ENCODE results near the gene CFAP58. TPM values are rescaled to one million over a fixed set of nuclear protein-coding genes. Genes with fewer than 3 reads are reported as not detected.

The CFAP58 gene
- total RNA-seq, 6 experiments from 2014 or later = 0.35 to 1.1 (median 0.41) TPM

- Mint-ChIP-seq H3K4me1 (ENCODE audit: low read depth) (peaks cover 99% of the 10 kb centered on the region), H3K27me3 (ENCODE audit: insufficient read depth) (peaks cover 28% of the 10 kb centered on the region), H3K27ac (peak overlapping the region; percentile 98), H3K36me3 (ENCODE audit: low read depth) (peaks cover 31% of the 10 kb centered on the region), H3K4me3 (peak overlapping the region; percentile 86), H3K9me3 (no peaks in the 10 kb centered on the region)
- no peak for TF ChIP-seq CTCF (IDR thresholded peaks at IDR 0.05)
- DNase-seq = peak; percentile 84
Measured at GRCh38 chr10:104330168-104331110, 23.2 kb upstream of the CFAP58 start.

- H3K4me3 Mint-ChIP-seq = peak overlapping the region; percentile 86
- peaks cover 24% of the 10 kb centered on the region for H3K27me3 Mint-ChIP-seq (ENCODE audit: insufficient read depth)
- peak overlapping the region; percentile 98 for H3K27ac Mint-ChIP-seq
- peaks cover 100% of the 10 kb centered on the region for H3K4me1 Mint-ChIP-seq (ENCODE audit: low read depth)
- no peaks in the 10 kb centered on the region for H3K9me3 Mint-ChIP-seq
- peak; percentile 67 for DNase-seq
- H3K36me3 Mint-ChIP-seq (ENCODE audit: low read depth) = peaks cover 28% of the 10 kb centered on the region
- no peak for TF ChIP-seq CTCF (IDR thresholded peaks at IDR 0.05)
Measured at GRCh38 chr10:104331208-104331838, 22.3 kb upstream of the CFAP58 start.

- peaks cover 88% of the 10 kb centered on the region for H3K4me1 Mint-ChIP-seq (ENCODE audit: low read depth)
- no peaks in the 10 kb centered on the region for H3K9me3 Mint-ChIP-seq
- peaks cover 34% of the 10 kb centered on the region for H3K36me3 Mint-ChIP-seq (ENCODE audit: low read depth)
- peaks cover 15% of the 10 kb centered on the region for H3K27me3 Mint-ChIP-seq (ENCODE audit: insufficient read depth)
- DNase-seq = no peak
- peak overlapping the region; percentile 86 for H3K4me3 Mint-ChIP-seq
- peak overlapping the region; percentile 98 for H3K27ac Mint-ChIP-seq
- no peak for TF ChIP-seq CTCF (IDR thresholded peaks at IDR 0.05)
Measured at GRCh38 chr10:104332243-104333031, 21.2 kb upstream of the CFAP58 start.

- Mint-ChIP-seq H3K9me3 (no peaks in the 10 kb centered on the region), H3K4me3 (peak overlapping the region; percentile 86), H3K27ac (peak overlapping the region; percentile 98), H3K27me3 (ENCODE audit: insufficient read depth) (peaks cover 11% of the 10 kb centered on the region), H3K4me1 (ENCODE audit: low read depth) (peaks cover 81% of the 10 kb centered on the region), H3K36me3 (ENCODE audit: low read depth) (peaks cover 34% of the 10 kb centered on the region)
- no peak for TF ChIP-seq CTCF (IDR thresholded peaks at IDR 0.05)
- DNase-seq = no peak
Measured at GRCh38 chr10:104333032-104333727, 20.5 kb upstream of the CFAP58 start.

Measured in HFFc6 (cell line).